Neural progenitor cell (in vitro differentiated cells): ENCODE data around the gene TPPP3.

Experiments
- EZH2 ChIP-seq: fragments of 200-600 bp; sonication (generic); IDR thresholded peaks from 2 replicates; pipeline ENCODE4 v1.6.1; 2017; ENCODE audit warnings: antibody characterized with exemption, mild to moderate bottlenecking, moderate library complexity
- TF ChIP-seq, protein P1 (sequence below): fragments of 200-600 bp; sonication (generic); IDR thresholded peaks from 2 replicates; pipeline ENCODE4 v1.5.1; 2017; ENCODE audit warnings: antibody characterized with exemption, mild to moderate bottlenecking

DNA sequence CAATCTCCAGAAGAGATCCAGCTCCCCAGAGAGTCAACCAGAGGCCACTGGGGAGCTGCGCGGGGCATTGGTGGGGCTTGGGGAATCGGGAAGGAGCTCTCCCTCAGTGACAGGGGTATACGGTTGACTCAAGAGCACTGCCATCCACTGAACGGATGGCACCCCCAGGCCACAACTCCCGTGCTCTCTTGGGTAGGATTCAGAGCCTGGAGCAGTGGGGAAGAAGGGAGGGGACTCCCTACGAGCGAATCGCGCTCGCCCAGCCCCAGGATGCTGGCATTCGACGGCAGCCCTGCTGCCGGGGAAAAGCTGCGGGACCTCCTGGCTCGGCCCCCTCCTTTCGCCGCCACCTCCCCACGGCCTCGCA lies 473 bp upstream of the TPPP3 start:
- TF ChIP-seq, protein P1, sequence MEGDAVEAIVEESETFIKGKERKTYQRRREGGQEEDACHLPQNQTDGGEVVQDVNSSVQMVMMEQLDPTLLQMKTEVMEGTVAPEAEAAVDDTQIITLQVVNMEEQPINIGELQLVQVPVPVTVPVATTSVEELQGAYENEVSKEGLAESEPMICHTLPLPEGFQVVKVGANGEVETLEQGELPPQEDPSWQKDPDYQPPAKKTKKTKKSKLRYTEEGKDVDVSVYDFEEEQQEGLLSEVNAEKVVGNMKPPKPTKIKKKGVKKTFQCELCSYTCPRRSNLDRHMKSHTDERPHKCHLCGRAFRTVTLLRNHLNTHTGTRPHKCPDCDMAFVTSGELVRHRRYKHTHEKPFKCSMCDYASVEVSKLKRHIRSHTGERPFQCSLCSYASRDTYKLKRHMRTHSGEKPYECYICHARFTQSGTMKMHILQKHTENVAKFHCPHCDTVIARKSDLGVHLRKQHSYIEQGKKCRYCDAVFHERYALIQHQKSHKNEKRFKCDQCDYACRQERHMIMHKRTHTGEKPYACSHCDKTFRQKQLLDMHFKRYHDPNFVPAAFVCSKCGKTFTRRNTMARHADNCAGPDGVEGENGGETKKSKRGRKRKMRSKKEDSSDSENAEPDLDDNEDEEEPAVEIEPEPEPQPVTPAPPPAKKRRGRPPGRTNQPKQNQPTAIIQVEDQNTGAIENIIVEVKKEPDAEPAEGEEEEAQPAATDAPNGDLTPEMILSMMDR = no peak
- TF ChIP-seq EZH2 = no peak
